ENCODE data around the gene ASIC3.

The ASIC3 gene

GRCh38 chr7:151046603-151047573, 1.4 kb upstream of the ASIC3 start:
- TF ChIP-seq POLR2A (IDR thresholded peaks at IDR 0.05; ENCODE audit: low read depth, low read length) = no peak
- FAIRE-seq = no peak
- DNase-seq (ENCODE audit: insufficient read length, low spot score) = peak; percentile 54

- FAIRE-seq (no peak), DNase-seq (ENCODE audit: insufficient read length, low spot score) (no peak)
- no peak for TF ChIP-seq POLR2A (IDR thresholded peaks at IDR 0.05; ENCODE audit: low read depth, low read length)
Observed at GRCh38 chr7:151048911-151049463, 656 bp downstream of the ASIC3 start.

GRCh38 chr7:151051108-151051507, 2.8 kb downstream of the ASIC3 start:
- no peak for DNase-seq (ENCODE audit: insufficient read length, low spot score)
- FAIRE-seq = no peak
- no peak for TF ChIP-seq POLR2A (IDR thresholded peaks at IDR 0.05; ENCODE audit: low read depth, low read length)

- DNase-seq (ENCODE audit: insufficient read length, low spot score) = no peak
- no peak for FAIRE-seq
- TF ChIP-seq POLR2A (IDR thresholded peaks at IDR 0.05; ENCODE audit: low read depth, low read length) = no peak
Observed at GRCh38 chr7:151053096-151053495, 4.8 kb downstream of the ASIC3 start.

GRCh38 chr7:151053751-151054150, 5.4 kb downstream of the ASIC3 start:
- no peak for TF ChIP-seq POLR2A (IDR thresholded peaks at IDR 0.05; ENCODE audit: low read depth, low read length)
- FAIRE-seq (no peak), DNase-seq (ENCODE audit: insufficient read length, low spot score) (no peak)

- no peak for DNase-seq (ENCODE audit: insufficient read length, low spot score)
- TF ChIP-seq POLR2A (IDR thresholded peaks at IDR 0.05; ENCODE audit: low read depth, low read length) = no peak
- no peak for FAIRE-seq
Observed at GRCh38 chr7:151056283-151056665, 7.9 kb downstream of the ASIC3 start.

- TF ChIP-seq POLR2A (IDR thresholded peaks at IDR 0.05; ENCODE audit: low read depth, low read length) = no peak; the same call in 1 of the 2 replicates
- DNase-seq (ENCODE audit: insufficient read length, low spot score) (no peak), FAIRE-seq (no peak)
Observed at GRCh38 chr7:151056666-151057505, 8.6 kb downstream of the ASIC3 start.

- peak; percentile 74 for DNase-seq (ENCODE audit: insufficient read length, low spot score)
- FAIRE-seq = no peak
- no peak for TF ChIP-seq POLR2A (IDR thresholded peaks at IDR 0.05; ENCODE audit: low read depth, low read length)
Observed at GRCh38 chr7:151057506-151057988, 9.2 kb downstream of the ASIC3 start, which contains the start of gene CDK5. CDK5 (minus strand) TSS chr7:151057897; CDS start chr7:151057848, 49 bp downstream.

- DNase-seq (ENCODE audit: insufficient read length, low spot score) (peak; percentile 100), FAIRE-seq (peak; percentile 6)
- TF ChIP-seq POLR2A (IDR thresholded peaks at IDR 0.05; ENCODE audit: low read depth, low read length) = peak; percentile 69; the same call in 1 of the 2 replicates
Observed at GRCh38 chr7:151057989-151058780, 9.9 kb downstream of the ASIC3 start.

- FAIRE-seq (no peak), DNase-seq (ENCODE audit: insufficient read length, low spot score) (no peak)
Observed at GRCh38 chr7:151058781-151059366, 10.5 kb downstream of the ASIC3 start.

GRCh38 chr7:151059367-151060112, 11.2 kb downstream of the ASIC3 start, which contains the start of gene SLC4A2:
SLC4A2 (plus strand) TSS chr7:151059589; CDS start chr7:151061988, 2,399 bp downstream.
- no peak for FAIRE-seq
- TF ChIP-seq POLR2A (IDR thresholded peaks at IDR 0.05; ENCODE audit: low read depth, low read length) = no peak; the same call in none of the 2 replicates
- peak; percentile 79 for DNase-seq (ENCODE audit: insufficient read length, low spot score)

More at GRCh38 chr7:151058781-151059366, 10.5 kb downstream of the ASIC3 start:
- no peak for TF ChIP-seq POLR2A (IDR thresholded peaks at IDR 0.05; ENCODE audit: low read depth, low read length)

GRCh38 chr7:151060113-151060415, 11.7 kb downstream of the ASIC3 start:
- TF ChIP-seq POLR2A (IDR thresholded peaks at IDR 0.05; ENCODE audit: low read depth, low read length) = no peak
- DNase-seq (ENCODE audit: insufficient read length, low spot score) = no peak
- no peak for FAIRE-seq

Data from H54 (cell line).